ENCODE results near the gene COL4A2.

The COL4A2 gene

GRCh38 chr13:110322828-110323171 is 15.7 kb downstream of the COL4A2 start:
- no peak for TF ChIP-seq CTCF (IDR thresholded peaks at IDR 0.05; ENCODE audit: borderline replicate concordance, insufficient read depth, low read depth, low read length)

DNA sequence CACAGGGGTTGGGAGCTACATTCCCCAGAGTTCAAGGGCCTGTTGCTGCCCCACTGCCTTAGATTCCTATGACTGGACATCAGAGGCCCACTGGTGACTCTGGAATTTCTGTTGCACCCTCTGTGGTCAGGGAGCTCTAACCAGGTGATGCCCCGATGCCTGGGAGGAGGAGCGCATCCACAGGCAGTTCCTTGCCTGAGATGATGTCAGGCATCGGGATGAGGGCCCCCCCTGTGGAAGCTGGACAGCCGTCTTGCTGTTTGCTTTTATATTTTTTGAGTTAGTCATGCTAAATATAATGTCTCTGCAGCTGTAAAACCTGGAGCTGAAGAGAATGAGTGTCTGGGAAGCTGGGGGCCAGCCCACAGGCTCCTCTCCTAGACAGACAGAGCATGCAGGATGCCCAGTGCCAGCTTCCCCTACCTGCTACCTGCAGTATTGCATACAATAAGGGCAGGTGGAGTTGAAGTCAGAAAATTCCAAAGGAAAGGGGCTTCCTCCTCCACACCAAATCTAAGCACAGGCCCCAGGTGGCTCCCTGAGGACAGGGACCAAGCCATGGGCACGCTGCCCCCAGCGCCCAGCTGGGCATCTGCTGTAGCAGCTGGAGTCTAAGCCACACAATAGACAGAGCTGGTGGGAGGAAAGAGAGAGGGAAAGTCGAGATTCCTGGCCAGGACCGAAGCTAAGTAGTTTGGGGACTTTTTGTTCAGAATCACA is 16.2 kb downstream of the COL4A2 start:
- TF ChIP-seq CTCF (IDR thresholded peaks at IDR 0.05; ENCODE audit: borderline replicate concordance, insufficient read depth, low read depth, low read length): no peak
- no peak overlapping the region for H3K4me3 ChIP-seq (ENCODE audit: low read depth, low read length)

More at GRCh38 chr13:110322828-110323171, 15.7 kb downstream of the COL4A2 start:
- no peak overlapping the region for H3K4me3 ChIP-seq (ENCODE audit: low read depth, low read length)

GRCh38 chr13:110324026-110324749 is 17.1 kb downstream of the COL4A2 start:
- no peak for TF ChIP-seq CTCF (IDR thresholded peaks at IDR 0.05; ENCODE audit: borderline replicate concordance, insufficient read depth, low read depth, low read length)

GRCh38 chr13:110326263-110326904 is 19.3 kb downstream of the COL4A2 start:
- no peak for TF ChIP-seq CTCF (IDR thresholded peaks at IDR 0.05; ENCODE audit: borderline replicate concordance, insufficient read depth, low read depth, low read length)
- no peak overlapping the region for H3K4me3 ChIP-seq (ENCODE audit: low read depth, low read length)

More at GRCh38 chr13:110324026-110324749, 17.1 kb downstream of the COL4A2 start:
- H3K4me3 ChIP-seq (ENCODE audit: low read depth, low read length): no peak overlapping the region

- no peak overlapping the region for H3K4me3 ChIP-seq (ENCODE audit: low read depth, low read length)
- TF ChIP-seq CTCF (IDR thresholded peaks at IDR 0.05; ENCODE audit: borderline replicate concordance, insufficient read depth, low read depth, low read length): no peak
Observed at GRCh38 chr13:110327051-110327721, 20.1 kb downstream of the COL4A2 start.

GRCh38 chr13:110328573-110328972 is 21.5 kb downstream of the COL4A2 start:
- TF ChIP-seq CTCF (IDR thresholded peaks at IDR 0.05; ENCODE audit: borderline replicate concordance, insufficient read depth, low read depth, low read length): no peak
- H3K4me3 ChIP-seq (ENCODE audit: low read depth, low read length): no peak overlapping the region
